ENCODE results near the gene MESP1. TPM values are rescaled to one million over a fixed set of nuclear protein-coding genes. Genes with fewer than 3 reads are reported as not detected.

MESP1 gene
- total and polyA plus RNA-seq, 2 of the 4 experiments (the other 2 are of a cell fraction), result under 0.01 to 0.10 TPM

DNA sequence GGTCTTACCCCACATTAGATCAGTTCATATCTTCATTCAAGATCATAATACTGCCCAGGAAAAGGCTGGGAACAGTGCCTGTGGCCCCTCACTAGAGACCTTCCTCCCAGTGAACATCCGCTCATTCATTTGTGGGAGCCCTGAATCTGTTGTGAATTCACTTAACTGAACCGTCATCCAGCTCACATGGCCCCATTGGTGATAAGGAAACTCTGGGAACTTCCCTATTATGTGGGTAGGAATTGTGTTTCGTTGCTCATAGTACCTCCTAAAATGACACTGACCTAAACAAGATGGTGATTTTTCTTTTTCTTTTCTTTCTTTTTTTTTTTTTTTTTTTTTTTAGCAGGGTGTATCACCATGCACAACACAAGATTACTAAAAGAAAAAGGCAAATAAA lies 18.3 kb upstream of the MESP1 start:
- Histone ChIP-seq H3K4me3 (ENCODE audit: insufficient read depth, low read depth, low read length) (no peak overlapping the region), H2AFZ (replicated peaks; ENCODE audit: low read length, poor library complexity) (peak overlapping the region; percentile 13), H4K8ac (ENCODE audit: low read depth in 2 of 2, low read length in 2 of 2) (peak overlapping the region in 1 of 2 experiments; percentile 48; a peak in 1 of 4 replicates), H2AK5ac (ENCODE audit: low read depth, low read length) (no peak overlapping the region; the same call in 1 of the 2 replicates), H2BK20ac (ENCODE audit: low read depth, low read length) (no peak overlapping the region), H3K9ac (ENCODE audit: low read depth, low read length) (no peak overlapping the region), H3K27me3 (ENCODE audit: control insufficient read depth, insufficient read depth, low read length) (no peaks in the 10 kb centered on the region), H3K9me1 (ENCODE audit: insufficient read depth, low read length) (0 out of 2 replicates have a peak, but pooled peaks cover 2% of the 10 kb centered on the region), H3K27ac (ENCODE audit: insufficient read depth, low read length) (no peak overlapping the region), H3K79me1 (ENCODE audit: low read depth in 1 of 2, low read length in 2 of 2) (no peaks in the 10 kb centered on the region), H3K4me1 (ENCODE audit: control insufficient read depth, insufficient read depth, low read length) (peaks cover 14% of the 10 kb centered on the region), H4K91ac (ENCODE audit: insufficient read depth, low read depth, low read length) (no peak overlapping the region), H3K56ac (ENCODE audit: extremely low read depth, insufficient read depth, low read length) (no peak overlapping the region), H3K9me3 (ENCODE audit: control insufficient read depth, insufficient read depth, low read length) (no peaks in the 10 kb centered on the region), H2BK5ac (ENCODE audit: low read depth, low read length, poor library complexity, severe bottlenecking) (no peak overlapping the region), H2AK9ac (replicated peaks; ENCODE audit: low read depth, low read length, poor library complexity) (peak overlapping the region; percentile 76), H3K14ac (replicated peaks; ENCODE audit: low read depth, low read length) (no peak overlapping the region), H4K5ac (ENCODE audit: low read depth, low read length) (no peak overlapping the region), H2BK120ac (ENCODE audit: low read depth, low read length) (no peak overlapping the region; the same call in 1 of the 2 replicates), H3K18ac (ENCODE audit: low read depth, low read length) (no peak overlapping the region), H2BK15ac (ENCODE audit: low read depth, low read length) (no peak overlapping the region; the same call in 2 of the 3 replicates), H3K23ac (ENCODE audit: low read depth, low read length) (no peak overlapping the region), H3K36me3 (ENCODE audit: control insufficient read depth, insufficient read depth, low read length) (no peaks in the 10 kb centered on the region), H3K4me2 (ENCODE audit: low read depth, low read length) (no peak overlapping the region), H3K4ac (ENCODE audit: low read depth, low read length) (peak overlapping the region; percentile 37; the same call in 1 of the 2 replicates), H4K20me1 (ENCODE audit: insufficient read depth, low read length) (no peaks in the 10 kb centered on the region)
- TF ChIP-seq NFE2L2 (IDR thresholded peaks at IDR 0.05; ENCODE audit: low read depth, low read length), result no peak
- TF ChIP-seq RFX5 (IDR thresholded peaks at IDR 0.05; ENCODE audit: low read depth, low read length), result no peak
- no peak for TF ChIP-seq RCOR1 (IDR thresholded peaks at IDR 0.05; ENCODE audit: insufficient replicate concordance, low read length)
- TF ChIP-seq MAFK (IDR thresholded peaks at IDR 0.05; ENCODE audit: low read depth, low read length), result no peak
- no peak for TF ChIP-seq MXI1 (IDR thresholded peaks at IDR 0.05; ENCODE audit: borderline replicate concordance, low read depth, low read length)
- TF ChIP-seq CHD1 (IDR thresholded peaks at IDR 0.05; ENCODE audit: low read depth, low read length), result no peak
- TF ChIP-seq, protein P1, sequence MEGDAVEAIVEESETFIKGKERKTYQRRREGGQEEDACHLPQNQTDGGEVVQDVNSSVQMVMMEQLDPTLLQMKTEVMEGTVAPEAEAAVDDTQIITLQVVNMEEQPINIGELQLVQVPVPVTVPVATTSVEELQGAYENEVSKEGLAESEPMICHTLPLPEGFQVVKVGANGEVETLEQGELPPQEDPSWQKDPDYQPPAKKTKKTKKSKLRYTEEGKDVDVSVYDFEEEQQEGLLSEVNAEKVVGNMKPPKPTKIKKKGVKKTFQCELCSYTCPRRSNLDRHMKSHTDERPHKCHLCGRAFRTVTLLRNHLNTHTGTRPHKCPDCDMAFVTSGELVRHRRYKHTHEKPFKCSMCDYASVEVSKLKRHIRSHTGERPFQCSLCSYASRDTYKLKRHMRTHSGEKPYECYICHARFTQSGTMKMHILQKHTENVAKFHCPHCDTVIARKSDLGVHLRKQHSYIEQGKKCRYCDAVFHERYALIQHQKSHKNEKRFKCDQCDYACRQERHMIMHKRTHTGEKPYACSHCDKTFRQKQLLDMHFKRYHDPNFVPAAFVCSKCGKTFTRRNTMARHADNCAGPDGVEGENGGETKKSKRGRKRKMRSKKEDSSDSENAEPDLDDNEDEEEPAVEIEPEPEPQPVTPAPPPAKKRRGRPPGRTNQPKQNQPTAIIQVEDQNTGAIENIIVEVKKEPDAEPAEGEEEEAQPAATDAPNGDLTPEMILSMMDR (conservative IDR thresholded peaks at IDR 0.05; ENCODE audit: low read depth, low read length), result no peak
- no peak for TF ChIP-seq FOS (IDR thresholded peaks at IDR 0.05; ENCODE audit: low read depth, low read length)
- no peak for TF ChIP-seq CEBPB (IDR thresholded peaks at IDR 0.05; ENCODE audit: low read depth, low read length)
- TF ChIP-seq POLR2A (IDR thresholded peaks at IDR 0.05; ENCODE audit: low read depth, low read length), result no peak
- TF ChIP-seq SMC3 (IDR thresholded peaks at IDR 0.05; ENCODE audit: low read depth, low read length), result no peak
- in situ Hi-C loops (cut with MboI; ENCODE audit: low sequenced_read_pairs) (no loop called here), dilution Hi-C loops (cut with HindIII; ENCODE audit: low sequenced_read_pairs, unreplicated experiment) (loop anchor here (25.0 kb wide), 1 partner anchor 93 kb away; no protein-coding TSS in a partner anchor), intact Hi-C loops (cut with micrococcal nuclease) (no loop called here)
- DNase-seq, result no peak
- BruUV-seq (replicated peaks), result no TSS peak
- ChIA-PET CTCF (no interaction called here), POLR2A (ENCODE audit: unreplicated experiment) (no interaction called here)
- WGBS, 2 experiments (ENCODE audit: extremely low coverage in 2 of 2, insufficient read length in 1 of 2), result no CpG with 5 or more reads among the region's 3 CpGs
- ATAC-seq (ENCODE audit: low read depth), result no peak
